GM12875 (cell line): ENCODE measurements around the gene STARD13.
"Not testable (repeated sequence)": the region's sequence is repeated elsewhere in the genome, so short reads cannot be mapped to it uniquely, and the experiment has no call there.

Experiments used
- H3K4me3 ChIP-seq: one replicate; pipeline ENCODE4 v1.5.1; 2011; ENCODE audit warnings: low read depth, low read length, control low read depth
- TF ChIP-seq, protein P1 (sequence below): IDR thresholded peaks from 2 replicates; pipeline ENCODE4 v1.5.1; 2011; ENCODE audit warnings: low read depth, mild to moderate bottlenecking, control low read depth, inconsistent platforms, low read length, moderate library complexity, borderline replicate concordance; ENCODE audit not compliant: insufficient read depth

The STARD13 gene

DNA sequence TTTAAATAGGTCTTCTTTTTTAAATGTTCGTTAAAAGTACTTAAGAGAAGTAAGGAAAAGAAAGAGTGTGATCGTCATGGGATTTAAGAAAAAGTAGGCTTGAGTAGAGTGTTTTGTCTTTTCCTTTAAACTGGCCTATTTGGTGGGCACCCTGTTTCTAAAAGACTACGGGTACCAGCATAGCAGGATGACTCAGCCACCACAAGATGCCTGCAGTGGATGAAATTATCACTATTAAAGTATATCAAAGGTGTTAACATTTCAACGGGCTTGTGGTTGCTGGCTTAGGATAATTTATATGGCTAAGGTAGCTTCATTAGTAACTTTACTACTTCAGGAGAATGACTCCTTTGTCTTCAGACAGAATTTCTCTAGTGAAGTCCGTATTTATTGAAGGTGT, 112.6 kb downstream of the STARD13 start:
- H3K4me3 ChIP-seq = no peak overlapping the region

DNA sequence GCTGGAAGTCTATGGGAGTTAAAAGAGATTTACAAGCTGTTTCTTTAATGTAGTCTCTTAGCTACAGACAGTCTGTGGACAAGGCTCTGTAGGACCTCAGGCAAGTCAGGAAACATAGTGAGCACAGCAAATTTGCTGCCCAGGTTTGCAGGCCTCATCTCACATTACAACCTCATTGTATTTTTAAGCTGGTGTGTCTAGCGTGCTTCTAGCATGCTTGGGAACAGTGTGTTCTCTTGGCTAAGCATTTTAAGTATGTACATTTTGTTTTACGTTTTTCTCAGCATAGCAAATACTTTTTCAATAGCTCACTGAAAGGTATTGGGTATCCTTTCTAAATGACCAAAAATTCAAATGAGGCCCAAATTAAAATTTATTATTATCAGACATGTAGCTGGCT, 113.2 kb downstream of the STARD13 start:
- TF ChIP-seq, protein P1, sequence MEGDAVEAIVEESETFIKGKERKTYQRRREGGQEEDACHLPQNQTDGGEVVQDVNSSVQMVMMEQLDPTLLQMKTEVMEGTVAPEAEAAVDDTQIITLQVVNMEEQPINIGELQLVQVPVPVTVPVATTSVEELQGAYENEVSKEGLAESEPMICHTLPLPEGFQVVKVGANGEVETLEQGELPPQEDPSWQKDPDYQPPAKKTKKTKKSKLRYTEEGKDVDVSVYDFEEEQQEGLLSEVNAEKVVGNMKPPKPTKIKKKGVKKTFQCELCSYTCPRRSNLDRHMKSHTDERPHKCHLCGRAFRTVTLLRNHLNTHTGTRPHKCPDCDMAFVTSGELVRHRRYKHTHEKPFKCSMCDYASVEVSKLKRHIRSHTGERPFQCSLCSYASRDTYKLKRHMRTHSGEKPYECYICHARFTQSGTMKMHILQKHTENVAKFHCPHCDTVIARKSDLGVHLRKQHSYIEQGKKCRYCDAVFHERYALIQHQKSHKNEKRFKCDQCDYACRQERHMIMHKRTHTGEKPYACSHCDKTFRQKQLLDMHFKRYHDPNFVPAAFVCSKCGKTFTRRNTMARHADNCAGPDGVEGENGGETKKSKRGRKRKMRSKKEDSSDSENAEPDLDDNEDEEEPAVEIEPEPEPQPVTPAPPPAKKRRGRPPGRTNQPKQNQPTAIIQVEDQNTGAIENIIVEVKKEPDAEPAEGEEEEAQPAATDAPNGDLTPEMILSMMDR = no peak
- H3K4me3 ChIP-seq = no peak overlapping the region

More for the DNA sequence above, 112.6 kb downstream of the STARD13 start:
- TF ChIP-seq, protein P1 = no peak

DNA sequence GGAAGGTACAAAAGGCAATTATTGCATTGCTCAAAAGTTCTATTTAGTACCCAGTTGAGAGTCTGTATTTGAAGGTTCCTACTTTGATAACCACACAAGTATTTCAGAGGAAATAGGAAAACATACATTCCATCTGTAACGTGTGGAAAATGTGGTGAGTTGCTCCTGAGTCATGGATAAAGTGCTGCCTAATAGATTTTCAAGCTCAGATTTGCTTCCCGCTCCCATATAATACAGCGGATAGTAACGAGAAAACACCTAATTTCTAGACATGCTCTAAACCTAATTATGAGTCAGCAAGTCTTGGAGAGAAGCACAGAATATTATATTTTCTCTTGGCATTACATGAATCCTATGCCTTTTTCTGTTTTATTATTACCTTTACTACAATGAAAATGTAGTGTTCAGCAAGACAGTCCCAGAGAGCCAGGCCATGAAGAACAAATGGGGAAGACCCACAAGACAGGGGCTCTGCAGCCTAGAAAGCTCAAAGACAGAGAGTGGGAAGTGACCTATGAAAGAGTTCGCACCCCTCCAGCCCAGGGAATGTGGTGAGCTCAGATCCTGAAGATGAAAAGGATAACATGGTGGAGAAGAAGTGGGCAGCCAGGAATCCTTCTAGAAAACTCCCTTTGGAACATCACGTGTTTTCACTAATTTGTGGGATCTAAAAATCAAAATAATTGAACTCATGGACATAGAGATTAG, 116.1 kb downstream of the STARD13 start:
- TF ChIP-seq, protein P1 = no peak
- H3K4me3 ChIP-seq = no peak overlapping the region

DNA sequence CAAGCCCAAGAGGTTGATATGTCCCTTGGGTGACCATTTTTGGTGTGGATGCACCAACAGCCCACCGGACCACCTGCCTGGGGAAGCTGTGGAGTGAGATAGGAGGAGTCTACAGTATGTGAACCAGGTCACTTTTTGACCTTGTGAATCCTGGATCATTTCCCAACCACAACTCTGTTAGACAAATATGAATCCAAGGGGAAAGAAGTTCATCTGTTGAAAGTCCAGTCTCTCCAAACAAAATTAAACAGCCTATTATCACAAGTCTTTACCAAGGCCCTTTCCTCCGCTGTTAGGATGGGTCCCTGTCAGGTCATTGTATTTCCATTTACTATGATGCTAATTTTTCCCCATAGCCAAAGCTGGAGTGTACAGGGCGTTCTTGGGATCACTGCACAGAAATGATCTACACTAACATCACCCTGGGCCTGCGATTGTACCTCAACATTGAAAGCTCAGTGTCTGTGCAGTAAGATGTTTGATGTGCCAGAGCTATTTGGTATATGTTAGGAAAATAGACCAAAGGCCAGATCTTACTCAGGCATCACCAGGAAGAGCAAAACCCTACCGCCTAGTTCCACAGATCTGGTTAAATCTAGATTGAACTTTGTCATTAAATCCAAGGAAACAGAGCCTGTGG, 117.1 kb downstream of the STARD13 start:
- H3K4me3 ChIP-seq = no peak overlapping the region
- TF ChIP-seq, protein P1 = no peak

DNA sequence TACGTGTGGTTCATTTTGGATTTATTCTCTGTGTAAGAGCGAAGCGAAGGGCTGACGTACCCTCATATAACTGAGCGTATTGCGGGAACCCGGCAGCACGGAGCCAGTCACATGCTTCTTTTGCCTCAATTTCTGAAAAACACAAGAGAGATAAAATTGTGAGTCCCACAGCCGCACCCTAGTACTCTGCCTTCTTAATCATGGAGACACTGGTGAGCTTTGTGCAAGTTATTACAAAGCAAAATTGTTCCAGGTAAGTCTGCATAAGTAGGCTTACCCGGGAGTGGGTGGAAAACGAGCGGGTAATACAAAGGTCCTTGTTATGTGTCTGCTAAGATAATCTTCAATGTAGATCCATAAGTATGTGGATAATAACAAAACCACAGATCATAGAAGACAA, 118.1 kb downstream of the STARD13 start:
- TF ChIP-seq, protein P1 = no peak

DNA sequence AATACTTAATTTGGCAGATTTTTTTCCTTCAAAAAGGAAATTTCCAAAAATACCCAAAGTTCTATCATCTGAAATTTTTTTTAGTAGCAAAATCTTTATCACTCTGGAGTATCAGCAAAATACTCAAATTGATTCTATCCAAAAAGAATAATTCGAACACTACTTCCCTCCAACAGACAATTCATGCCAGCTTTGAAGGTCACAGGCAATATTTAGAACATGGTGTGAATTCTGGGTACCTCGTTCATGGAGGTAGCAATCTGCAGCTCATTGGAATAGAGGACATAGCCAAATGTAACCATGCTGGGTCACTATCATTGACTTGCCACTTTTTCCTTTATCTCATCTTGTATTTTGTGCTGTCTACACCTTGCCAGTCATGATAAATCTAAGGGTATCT, 119.8 kb downstream of the STARD13 start:
- TF ChIP-seq, protein P1 = no peak
- no peak overlapping the region for H3K4me3 ChIP-seq

More for the DNA sequence above, 118.1 kb downstream of the STARD13 start:
- H3K4me3 ChIP-seq = no peak overlapping the region

DNA sequence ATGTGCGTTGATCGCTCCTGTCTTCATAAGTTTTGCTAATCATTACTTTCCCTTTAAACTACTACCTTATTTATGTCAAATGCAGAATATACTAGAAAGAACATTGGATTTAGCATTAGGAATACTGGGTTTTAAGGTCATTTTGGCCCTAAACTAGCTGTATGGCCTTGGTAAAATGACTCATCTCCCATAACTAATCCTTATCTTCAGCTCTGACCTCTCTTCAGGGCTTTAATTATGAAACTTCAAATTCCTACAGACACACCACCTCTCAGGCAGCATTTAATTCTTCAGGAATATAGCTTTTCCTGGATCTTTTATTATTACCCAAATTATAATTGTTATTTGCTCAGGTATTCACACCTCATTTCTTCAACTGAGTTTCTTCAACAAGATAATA, 121.2 kb downstream of the STARD13 start:
- TF ChIP-seq, protein P1 = no peak
- H3K4me3 ChIP-seq = no peak overlapping the region

DNA sequence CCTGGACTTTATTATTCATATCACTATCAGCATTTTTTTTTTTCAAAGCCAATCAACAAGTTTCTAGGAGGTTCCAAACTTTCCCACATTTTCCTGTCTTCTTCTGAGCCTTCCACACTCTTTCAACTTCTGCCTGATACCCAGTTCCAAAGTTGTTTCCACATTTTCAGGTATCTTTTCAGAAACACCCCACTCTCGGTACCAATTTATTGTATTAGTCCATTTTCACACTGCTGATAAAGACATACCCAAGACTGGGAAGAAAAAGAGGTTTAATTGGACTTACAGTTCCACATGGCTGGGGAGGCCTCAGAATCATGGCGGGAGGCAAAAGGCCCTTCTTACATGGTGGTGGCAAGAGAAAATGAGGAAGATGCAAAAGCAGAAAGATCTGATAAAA, 122.8 kb downstream of the STARD13 start:
- H3K4me3 ChIP-seq = not testable (repeated sequence)
